ENCODE measurements around the gene ATAD3A.
"Not testable (repeated sequence)": the region's sequence is repeated elsewhere in the genome, so short reads cannot be mapped to it uniquely, and the experiment has no call there.

The ATAD3A gene

GRCh38 chr1:1490633-1491230 is 21.2 kb upstream of the ATAD3A start:
- DNase-seq = no peak

GRCh38 chr1:1491601-1492000 is 20.4 kb upstream of the ATAD3A start:
- no peak for DNase-seq

- DNase-seq = not testable (repeated sequence)
Observed at GRCh38 chr1:1494311-1494710, 17.7 kb upstream of the ATAD3A start.

GRCh38 chr1:1495461-1495975 is 16.4 kb upstream of the ATAD3A start:
- DNase-seq = not testable (repeated sequence)

GRCh38 chr1:1504777-1505365 is 7.1 kb upstream of the ATAD3A start:
- peak; percentile 65 for DNase-seq

- DNase-seq = not testable (repeated sequence)
Observed at GRCh38 chr1:1505366-1505798, 6.6 kb upstream of the ATAD3A start.

GRCh38 chr1:1505801-1506200 is 6.2 kb upstream of the ATAD3A start:
- not testable (repeated sequence) for DNase-seq

- DNase-seq = no peak
Observed at GRCh38 chr1:1507305-1507704, 4.7 kb upstream of the ATAD3A start.

GRCh38 chr1:1508775-1509464 is 3.0 kb upstream of the ATAD3A start:
- DNase-seq = not testable (repeated sequence)

- DNase-seq = not testable (repeated sequence)
Observed at GRCh38 chr1:1509465-1509850, 2.5 kb upstream of the ATAD3A start.

GRCh38 chr1:1510912-1511532 is 940 bp upstream of the ATAD3A start:
- DNase-seq = no peak

- not testable (repeated sequence) for DNase-seq
Observed at GRCh38 chr1:1512425-1512824, 463 bp downstream of the ATAD3A start.

GRCh38 chr1:1513675-1514074 is 1.7 kb downstream of the ATAD3A start:
- DNase-seq = not testable (repeated sequence)

GRCh38 chr1:1514376-1514775 is 2.4 kb downstream of the ATAD3A start:
- DNase-seq = not testable (repeated sequence)

GRCh38 chr1:1516923-1517322 is 5.0 kb downstream of the ATAD3A start:
- not testable (repeated sequence) for DNase-seq

GRCh38 chr1:1517973-1518620 is 6.1 kb downstream of the ATAD3A start:
- no peak for DNase-seq

GRCh38 chr1:1518621-1519007 is 6.7 kb downstream of the ATAD3A start:
- DNase-seq = not testable (repeated sequence)

GRCh38 chr1:1519805-1520505 is 8.0 kb downstream of the ATAD3A start:
- DNase-seq = not testable (repeated sequence)

GRCh38 chr1:1521331-1521730 is 9.4 kb downstream of the ATAD3A start:
- DNase-seq = no peak

GRCh38 chr1:1522536-1522935 is 10.6 kb downstream of the ATAD3A start:
- not testable (repeated sequence) for DNase-seq

- DNase-seq = not testable (repeated sequence)
Observed at GRCh38 chr1:1523226-1523625, 11.3 kb downstream of the ATAD3A start.

- DNase-seq = not testable (repeated sequence)
Observed at GRCh38 chr1:1523651-1524050, 11.7 kb downstream of the ATAD3A start.
